ENCODE data around the gene SETBP1. TPM values are rescaled to one million over a fixed set of nuclear protein-coding genes. Genes with fewer than 3 reads are reported as not detected.

The SETBP1 gene
- total and polyA plus RNA-seq, 2 of the 13 experiments (the other 11 are each of a cell fraction or from before 2014, with no cell fraction given), result 0.18 to 0.65 TPM

DNA sequence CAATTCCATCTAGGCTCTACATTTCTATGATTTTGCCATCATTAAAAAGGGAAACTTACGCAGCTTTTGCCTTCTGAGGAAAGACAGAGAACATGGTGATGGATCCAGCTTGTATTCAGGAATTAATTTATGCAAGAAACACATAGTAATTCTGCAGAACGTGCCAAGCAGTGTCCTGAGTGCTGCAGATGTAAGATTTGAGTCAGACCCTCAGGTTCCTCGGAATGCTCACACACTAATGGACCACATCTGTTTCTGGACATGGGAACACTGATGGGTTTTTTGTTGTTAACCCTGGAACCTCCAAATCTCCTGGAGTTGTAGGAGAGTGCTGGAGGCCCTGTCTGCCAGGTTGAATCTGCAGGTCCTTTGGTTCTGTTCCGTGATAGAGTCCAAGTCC is 132.9 kb downstream of the SETBP1 start:
- no peaks in the 10 kb centered on the region for H4K20me1 ChIP-seq (ENCODE audit: insufficient read depth, low read length)
- H3K27ac ChIP-seq (ENCODE audit: extremely low read length, insufficient read depth, low read length), result no peak overlapping the region
- H2AFZ ChIP-seq (ENCODE audit: low read length), result no peak overlapping the region
- no peak overlapping the region for H3K4me2 ChIP-seq (ENCODE audit: low read depth, low read length)
- in situ Hi-C loops (cut with HindIII; ENCODE audit: extremely low pct_ligation_motif_present, low pct_unique_long_range_greater_than_20kb) (no loop called here), intact Hi-C loops (cut with micrococcal nuclease; ENCODE audit: unreplicated experiment) (no loop called here)
- ChIA-PET CTCF (ENCODE audit: low intra/inter-chr PET ratio, low total read pairs) (no interaction called here), POLR2A (no interaction called here)
- no peaks in the 10 kb centered on the region; the same call in 1 of the 2 replicates for H3K9me3 ChIP-seq (ENCODE audit: low read length)
- DNase-seq (ENCODE audit: low spot score) (no peak), FAIRE-seq (no peak), ATAC-seq (no peak)
- BruUV-seq (replicated peaks), result no TSS peak
- no peak overlapping the region for H3K4me3 ChIP-seq (replicated peaks in 1 of 3; ENCODE audit: insufficient read depth in 1 of 3, low read depth in 2 of 3, low read length in 3 of 3)
- H3K36me3 ChIP-seq (replicated peaks in 1 of 2; ENCODE audit: control insufficient read depth in 1 of 2, insufficient read depth in 2 of 2, low read length in 2 of 2), result no peaks in the 10 kb centered on the region
- no peaks in the 10 kb centered on the region for H3K79me2 ChIP-seq (ENCODE audit: insufficient read depth, low read length)
- WGBS (ENCODE audit: low lambda C conversion rate), result 26% methylated on average over 4 of the region's 4 CpGs
- H3K27me3 ChIP-seq (ENCODE audit: control insufficient read depth in 1 of 2, insufficient read depth in 2 of 2, low read length in 2 of 2), result no peaks in the 10 kb centered on the region
- TF ChIP-seq, protein P1, sequence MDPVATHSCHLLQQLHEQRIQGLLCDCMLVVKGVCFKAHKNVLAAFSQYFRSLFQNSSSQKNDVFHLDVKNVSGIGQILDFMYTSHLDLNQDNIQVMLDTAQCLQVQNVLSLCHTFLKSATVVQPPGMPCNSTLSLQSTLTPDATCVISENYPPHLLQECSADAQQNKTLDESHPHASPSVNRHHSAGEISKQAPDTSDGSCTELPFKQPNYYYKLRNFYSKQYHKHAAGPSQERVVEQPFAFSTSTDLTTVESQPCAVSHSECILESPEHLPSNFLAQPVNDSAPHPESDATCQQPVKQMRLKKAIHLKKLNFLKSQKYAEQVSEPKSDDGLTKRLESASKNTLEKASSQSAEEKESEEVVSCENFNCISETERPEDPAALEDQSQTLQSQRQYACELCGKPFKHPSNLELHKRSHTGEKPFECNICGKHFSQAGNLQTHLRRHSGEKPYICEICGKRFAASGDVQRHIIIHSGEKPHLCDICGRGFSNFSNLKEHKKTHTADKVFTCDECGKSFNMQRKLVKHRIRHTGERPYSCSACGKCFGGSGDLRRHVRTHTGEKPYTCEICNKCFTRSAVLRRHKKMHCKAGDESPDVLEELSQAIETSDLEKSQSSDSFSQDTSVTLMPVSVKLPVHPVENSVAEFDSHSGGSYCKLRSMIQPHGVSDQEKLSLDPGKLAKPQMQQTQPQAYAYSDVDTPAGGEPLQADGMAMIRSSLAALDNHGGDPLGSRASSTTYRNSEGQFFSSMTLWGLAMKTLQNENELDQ (CRISPR knock-in tag; IDR thresholded peaks at IDR 0.05; ENCODE audit: borderline replicate concordance), result no peak
- TF ChIP-seq, protein P2, sequence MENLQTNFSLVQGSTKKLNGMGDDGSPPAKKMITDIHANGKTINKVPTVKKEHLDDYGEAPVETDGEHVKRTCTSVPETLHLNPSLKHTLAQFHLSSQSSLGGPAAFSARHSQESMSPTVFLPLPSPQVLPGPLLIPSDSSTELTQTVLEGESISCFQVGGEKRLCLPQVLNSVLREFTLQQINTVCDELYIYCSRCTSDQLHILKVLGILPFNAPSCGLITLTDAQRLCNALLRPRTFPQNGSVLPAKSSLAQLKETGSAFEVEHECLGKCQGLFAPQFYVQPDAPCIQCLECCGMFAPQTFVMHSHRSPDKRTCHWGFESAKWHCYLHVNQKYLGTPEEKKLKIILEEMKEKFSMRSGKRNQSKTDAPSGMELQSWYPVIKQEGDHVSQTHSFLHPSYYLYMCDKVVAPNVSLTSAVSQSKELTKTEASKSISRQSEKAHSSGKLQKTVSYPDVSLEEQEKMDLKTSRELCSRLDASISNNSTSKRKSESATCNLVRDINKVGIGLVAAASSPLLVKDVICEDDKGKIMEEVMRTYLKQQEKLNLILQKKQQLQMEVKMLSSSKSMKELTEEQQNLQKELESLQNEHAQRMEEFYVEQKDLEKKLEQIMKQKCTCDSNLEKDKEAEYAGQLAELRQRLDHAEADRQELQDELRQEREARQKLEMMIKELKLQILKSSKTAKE (CRISPR knock-in tag; IDR thresholded peaks at IDR 0.05; ENCODE audit: borderline replicate concordance), result no peak
- TF ChIP-seq MED13 (CRISPR knock-in tag; IDR thresholded peaks at IDR 0.05), result no peak
- TF ChIP-seq, protein P3, sequence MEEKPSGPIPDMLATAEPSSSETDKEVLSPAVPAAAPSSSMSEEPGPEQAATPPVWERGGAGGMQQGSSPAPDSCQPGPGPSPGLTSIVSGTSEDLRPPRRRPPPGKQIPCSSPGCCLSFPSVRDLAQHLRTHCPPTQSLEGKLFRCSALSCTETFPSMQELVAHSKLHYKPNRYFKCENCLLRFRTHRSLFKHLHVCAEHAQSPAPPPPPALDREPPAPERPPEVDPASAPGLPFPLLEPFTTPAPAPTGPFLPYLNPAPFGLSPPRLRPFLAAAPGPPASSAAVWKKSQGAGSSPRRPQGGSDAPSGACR (CRISPR knock-in tag; IDR thresholded peaks at IDR 0.05), result no peak
- TF ChIP-seq, protein P4, sequence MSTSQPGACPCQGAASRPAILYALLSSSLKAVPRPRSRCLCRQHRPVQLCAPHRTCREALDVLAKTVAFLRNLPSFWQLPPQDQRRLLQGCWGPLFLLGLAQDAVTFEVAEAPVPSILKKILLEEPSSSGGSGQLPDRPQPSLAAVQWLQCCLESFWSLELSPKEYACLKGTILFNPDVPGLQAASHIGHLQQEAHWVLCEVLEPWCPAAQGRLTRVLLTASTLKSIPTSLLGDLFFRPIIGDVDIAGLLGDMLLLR (CRISPR knock-in tag; IDR thresholded peaks at IDR 0.05), result no peak
- TF ChIP-seq ZNF282 (IDR thresholded peaks at IDR 0.05; ENCODE audit: partially characterized antibody), result no peak
- TF ChIP-seq RBAK (CRISPR knock-in tag; IDR thresholded peaks at IDR 0.05), result no peak
- TF ChIP-seq, protein P5, sequence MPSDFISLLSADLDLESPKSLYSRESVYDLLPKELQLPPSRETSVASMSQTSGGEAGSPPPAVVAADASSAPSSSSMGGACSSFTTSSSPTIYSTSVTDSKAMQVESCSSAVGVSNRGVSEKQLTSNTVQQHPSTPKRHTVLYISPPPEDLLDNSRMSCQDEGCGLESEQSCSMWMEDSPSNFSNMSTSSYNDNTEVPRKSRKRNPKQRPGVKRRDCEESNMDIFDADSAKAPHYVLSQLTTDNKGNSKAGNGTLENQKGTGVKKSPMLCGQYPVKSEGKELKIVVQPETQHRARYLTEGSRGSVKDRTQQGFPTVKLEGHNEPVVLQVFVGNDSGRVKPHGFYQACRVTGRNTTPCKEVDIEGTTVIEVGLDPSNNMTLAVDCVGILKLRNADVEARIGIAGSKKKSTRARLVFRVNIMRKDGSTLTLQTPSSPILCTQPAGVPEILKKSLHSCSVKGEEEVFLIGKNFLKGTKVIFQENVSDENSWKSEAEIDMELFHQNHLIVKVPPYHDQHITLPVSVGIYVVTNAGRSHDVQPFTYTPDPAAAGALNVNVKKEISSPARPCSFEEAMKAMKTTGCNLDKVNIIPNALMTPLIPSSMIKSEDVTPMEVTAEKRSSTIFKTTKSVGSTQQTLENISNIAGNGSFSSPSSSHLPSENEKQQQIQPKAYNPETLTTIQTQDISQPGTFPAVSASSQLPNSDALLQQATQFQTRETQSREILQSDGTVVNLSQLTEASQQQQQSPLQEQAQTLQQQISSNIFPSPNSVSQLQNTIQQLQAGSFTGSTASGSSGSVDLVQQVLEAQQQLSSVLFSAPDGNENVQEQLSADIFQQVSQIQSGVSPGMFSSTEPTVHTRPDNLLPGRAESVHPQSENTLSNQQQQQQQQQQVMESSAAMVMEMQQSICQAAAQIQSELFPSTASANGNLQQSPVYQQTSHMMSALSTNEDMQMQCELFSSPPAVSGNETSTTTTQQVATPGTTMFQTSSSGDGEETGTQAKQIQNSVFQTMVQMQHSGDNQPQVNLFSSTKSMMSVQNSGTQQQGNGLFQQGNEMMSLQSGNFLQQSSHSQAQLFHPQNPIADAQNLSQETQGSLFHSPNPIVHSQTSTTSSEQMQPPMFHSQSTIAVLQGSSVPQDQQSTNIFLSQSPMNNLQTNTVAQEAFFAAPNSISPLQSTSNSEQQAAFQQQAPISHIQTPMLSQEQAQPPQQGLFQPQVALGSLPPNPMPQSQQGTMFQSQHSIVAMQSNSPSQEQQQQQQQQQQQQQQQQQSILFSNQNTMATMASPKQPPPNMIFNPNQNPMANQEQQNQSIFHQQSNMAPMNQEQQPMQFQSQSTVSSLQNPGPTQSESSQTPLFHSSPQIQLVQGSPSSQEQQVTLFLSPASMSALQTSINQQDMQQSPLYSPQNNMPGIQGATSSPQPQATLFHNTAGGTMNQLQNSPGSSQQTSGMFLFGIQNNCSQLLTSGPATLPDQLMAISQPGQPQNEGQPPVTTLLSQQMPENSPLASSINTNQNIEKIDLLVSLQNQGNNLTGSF (CRISPR knock-in tag; IDR thresholded peaks at IDR 0.05), result no peak
- TF ChIP-seq, protein P6, sequence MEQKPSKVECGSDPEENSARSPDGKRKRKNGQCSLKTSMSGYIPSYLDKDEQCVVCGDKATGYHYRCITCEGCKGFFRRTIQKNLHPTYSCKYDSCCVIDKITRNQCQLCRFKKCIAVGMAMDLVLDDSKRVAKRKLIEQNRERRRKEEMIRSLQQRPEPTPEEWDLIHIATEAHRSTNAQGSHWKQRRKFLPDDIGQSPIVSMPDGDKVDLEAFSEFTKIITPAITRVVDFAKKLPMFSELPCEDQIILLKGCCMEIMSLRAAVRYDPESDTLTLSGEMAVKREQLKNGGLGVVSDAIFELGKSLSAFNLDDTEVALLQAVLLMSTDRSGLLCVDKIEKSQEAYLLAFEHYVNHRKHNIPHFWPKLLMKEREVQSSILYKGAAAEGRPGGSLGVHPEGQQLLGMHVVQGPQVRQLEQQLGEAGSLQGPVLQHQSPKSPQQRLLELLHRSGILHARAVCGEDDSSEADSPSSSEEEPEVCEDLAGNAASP (CRISPR knock-in tag; IDR thresholded peaks at IDR 0.05; ENCODE audit: borderline replicate concordance), result no peak
- no peak for TF ChIP-seq GABPA (IDR thresholded peaks at IDR 0.05; ENCODE audit: low read depth, low read length)
- no peak for TF ChIP-seq GABPA (CRISPR knock-in tag; IDR thresholded peaks at IDR 0.05; ENCODE audit: low read depth)
- no peak for TF ChIP-seq RFXAP (CRISPR knock-in tag; IDR thresholded peaks at IDR 0.05; ENCODE audit: borderline replicate concordance)
- no peaks in the 10 kb centered on the region for H3K4me1 ChIP-seq (ENCODE audit: insufficient read depth, low read length)
- H3K9ac ChIP-seq (ENCODE audit: insufficient read depth, low read depth, low read length), result no peak overlapping the region
